Activated CD4-positive, alpha-beta T cell treated with anti-CD3 and anti-CD28 coated beads for 4 hours (primary cell): ENCODE results near the gene MAPKAP1.

Source experiments
- DNase-seq, 2 donors: peaks; one replicate each; pipeline ENCODE4 v3.0.0-alpha.2; 2020

MAPKAP1 gene

GRCh38 chr9:125706651-125707471 lies at the start of gene MAPKAP1:
MAPKAP1 (minus strand) TSS chr9:125707208; CDS start chr9:125672574, 34,634 bp downstream.
- DNase-seq, result peak; percentile 92 to 95

DNA sequence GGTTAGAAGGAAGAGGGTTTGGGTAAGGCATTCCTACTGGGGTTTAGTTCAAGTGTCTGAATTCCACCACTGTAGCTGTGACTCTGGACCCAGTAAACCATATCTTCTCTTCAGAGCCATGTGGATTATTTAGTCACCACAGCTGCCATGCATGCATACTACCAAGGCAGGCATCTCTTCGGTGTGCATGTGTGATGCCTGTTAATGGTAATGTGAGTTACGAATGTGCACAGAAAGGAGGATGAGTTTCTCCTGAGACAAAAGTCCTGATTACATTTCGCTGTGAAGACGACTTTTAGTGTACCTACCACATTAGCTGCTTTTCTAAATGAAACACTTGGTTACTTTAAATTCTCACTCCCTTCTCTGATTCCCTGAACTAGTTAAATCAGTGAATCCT lies 49.5 kb upstream of the MAPKAP1 start:
- no peak for DNase-seq

- no peak for DNase-seq
Observed at GRCh38 chr9:125755340-125755739, 48.3 kb upstream of the MAPKAP1 start.

DNA sequence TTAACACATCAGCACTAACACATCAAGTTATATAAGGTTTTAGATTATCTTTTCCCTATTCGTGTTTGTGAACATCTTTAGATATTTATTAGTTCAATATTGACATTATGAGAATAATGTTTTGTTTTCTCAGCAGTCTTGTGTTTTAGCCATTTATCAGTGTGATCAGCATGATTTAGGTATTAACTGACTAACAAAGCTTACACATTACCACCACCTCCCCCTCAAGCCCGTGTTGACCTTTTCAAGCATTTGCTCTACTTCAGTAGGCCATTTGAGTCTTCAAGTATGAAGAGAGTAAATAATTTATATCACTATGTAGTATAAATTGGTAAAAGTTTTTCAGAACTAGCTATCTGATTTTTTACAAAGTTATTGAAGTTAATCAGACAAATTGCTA lies 47.1 kb upstream of the MAPKAP1 start:
- no peak for DNase-seq

- DNase-seq, result no peak
Observed at GRCh38 chr9:125752070-125752628, 45.1 kb upstream of the MAPKAP1 start.

- DNase-seq, result no peak
Observed at GRCh38 chr9:125750627-125751011, 43.6 kb upstream of the MAPKAP1 start.

DNA sequence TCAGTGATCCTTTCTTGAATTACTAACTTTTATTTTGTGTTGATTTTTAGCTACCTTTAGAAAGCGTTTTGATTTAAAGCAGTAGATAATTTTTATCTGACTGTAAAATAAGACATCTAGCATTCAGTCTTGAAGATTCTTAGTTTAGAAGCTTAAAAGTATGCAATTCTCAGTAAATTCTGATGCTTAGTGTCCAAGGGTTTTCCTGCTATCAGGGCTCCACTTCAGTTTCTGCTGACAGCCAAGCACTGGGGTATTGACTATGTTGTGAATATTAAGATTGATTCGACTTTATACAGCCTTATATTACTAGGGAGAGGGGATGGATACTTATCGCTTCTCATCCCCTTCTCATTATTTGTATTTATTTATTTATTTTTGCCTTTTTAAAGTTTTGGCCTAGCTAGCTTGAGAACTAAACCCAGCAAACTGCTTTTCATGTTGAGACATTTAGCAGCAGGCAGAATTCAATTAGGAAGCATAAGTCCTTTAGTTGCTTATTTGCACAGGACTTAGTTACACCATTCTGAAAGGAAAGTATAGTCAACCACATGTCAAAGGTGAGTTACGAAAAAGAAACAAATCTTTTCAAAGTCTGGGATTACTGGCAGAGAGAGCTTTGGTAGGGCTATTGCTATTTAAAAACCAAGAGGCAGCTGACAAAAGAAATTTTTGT lies 43.1 kb upstream of the MAPKAP1 start:
- DNase-seq, result no peak

DNA sequence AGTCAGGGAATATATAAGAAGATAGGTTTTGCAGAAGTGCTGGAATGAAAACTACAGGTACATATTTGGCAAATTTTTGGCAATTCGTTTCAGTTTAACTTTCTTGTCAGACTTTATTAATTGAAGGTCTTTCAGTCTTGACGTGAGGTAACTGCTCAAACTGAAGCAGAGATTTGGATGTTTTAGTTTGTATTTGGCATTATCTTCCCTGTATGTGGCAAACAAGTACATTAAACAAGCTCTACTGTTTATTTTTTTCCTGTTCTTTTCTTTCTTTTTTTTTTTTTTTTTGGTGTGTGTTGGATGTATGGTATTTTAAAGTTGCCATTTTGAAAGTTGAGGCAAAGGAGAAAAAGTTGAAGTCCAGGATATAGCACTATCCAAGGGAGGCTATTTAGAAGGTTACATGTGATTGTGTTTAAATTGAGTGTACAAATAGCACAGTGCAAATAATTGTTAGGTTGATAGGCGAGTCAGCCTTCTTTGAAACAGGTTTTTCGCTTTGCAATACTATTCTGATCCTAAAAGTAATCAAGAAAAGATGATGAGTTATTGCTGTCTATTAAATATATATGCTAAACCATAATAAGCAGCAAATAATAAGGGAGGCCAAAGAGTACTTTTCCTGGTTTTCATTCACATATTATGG lies 42.4 kb upstream of the MAPKAP1 start:
- no peak for DNase-seq

- no peak for DNase-seq
Observed at GRCh38 chr9:125748446-125749099, 41.6 kb upstream of the MAPKAP1 start.

- peak; percentile 13 to 14 for DNase-seq
Observed at GRCh38 chr9:125747765-125748445, 40.9 kb upstream of the MAPKAP1 start.

DNA sequence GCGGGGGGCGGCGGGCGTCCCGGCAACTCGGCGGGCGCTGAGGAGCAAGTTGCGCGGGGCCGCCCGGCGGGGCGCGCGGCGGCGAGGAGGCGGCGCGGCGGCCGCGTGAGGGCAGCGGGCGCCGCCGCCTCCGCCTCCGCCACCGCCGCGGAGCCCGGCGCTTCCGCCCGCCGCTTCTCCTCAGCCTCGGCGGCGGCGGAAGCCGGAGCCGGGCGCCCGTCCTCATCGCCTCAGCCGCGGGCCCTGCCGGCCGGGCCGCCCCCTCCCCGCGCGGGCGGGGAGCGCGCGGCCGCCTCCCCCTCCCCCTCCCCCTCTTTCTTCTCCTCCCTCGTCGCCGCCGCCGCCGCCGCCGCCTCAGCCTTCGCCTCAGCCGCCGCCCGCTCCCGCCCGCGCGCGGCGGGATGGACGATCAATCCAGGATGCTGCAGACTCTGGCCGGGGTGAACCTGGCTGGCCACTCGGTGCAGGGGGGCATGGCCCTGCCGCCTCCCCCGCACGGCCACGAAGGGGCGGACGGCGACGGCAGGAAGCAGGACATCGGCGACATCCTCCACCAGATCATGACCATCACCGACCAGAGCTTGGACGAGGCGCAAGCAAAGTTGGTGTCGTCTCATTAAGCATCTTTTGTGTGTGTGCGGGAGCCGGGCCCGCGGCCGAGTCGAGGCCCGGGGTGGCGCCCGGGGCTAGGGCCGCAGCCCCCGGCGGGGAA lies 40.2 kb upstream of the MAPKAP1 start, which contains the start of gene PBX3:
Gene PBX3, plus strand, starts transcription at position 321 of the 712 bp plus-strand sequence.
- peak; percentile 43 to 51 for DNase-seq

DNA sequence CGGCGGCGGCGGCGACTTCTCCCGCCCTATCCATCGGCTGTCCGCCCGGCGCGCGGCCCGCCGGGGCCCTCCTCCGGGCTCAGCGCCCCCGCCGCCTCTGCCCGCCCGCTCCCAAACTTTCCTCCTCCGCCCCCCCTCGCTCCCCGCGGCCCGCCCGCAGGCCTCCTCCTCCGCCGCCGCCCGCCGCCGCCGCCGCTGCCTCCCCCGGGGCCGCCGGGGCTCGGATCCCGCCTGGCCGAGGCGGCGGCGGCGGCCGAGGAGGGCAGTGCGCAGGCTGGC lies 39.7 kb upstream of the MAPKAP1 start:
- DNase-seq, result no peak

GRCh38 chr9:125746017-125746773 lies 39.2 kb upstream of the MAPKAP1 start:
- peak; percentile 90 to 92 for DNase-seq

GRCh38 chr9:125745682-125746016 lies 38.6 kb upstream of the MAPKAP1 start:
- no peak for DNase-seq

DNA sequence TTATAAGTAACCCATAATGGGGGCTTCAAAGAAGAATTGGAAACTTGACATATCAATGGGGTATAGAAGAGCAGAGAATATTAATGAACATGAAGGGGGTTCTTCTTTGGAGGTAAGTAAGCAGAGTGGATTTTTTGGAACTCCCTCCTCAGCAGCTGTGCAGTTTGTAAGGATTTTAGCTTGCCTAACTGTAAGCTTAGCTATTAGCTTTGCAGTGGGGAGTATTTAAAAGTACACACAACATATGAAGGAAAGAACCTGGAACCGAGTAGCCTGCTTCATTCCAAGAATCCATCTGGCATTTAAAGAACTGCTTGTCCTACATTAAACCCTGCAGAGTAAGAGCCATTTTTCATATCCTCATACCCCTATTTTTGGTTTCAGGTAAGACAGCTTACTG lies 38.0 kb upstream of the MAPKAP1 start:
- no peak for DNase-seq

- no peak for DNase-seq
Observed at GRCh38 chr9:125744616-125745015, 37.6 kb upstream of the MAPKAP1 start.

- no peak for DNase-seq
Observed at GRCh38 chr9:125743682-125744428, 36.8 kb upstream of the MAPKAP1 start.

DNA sequence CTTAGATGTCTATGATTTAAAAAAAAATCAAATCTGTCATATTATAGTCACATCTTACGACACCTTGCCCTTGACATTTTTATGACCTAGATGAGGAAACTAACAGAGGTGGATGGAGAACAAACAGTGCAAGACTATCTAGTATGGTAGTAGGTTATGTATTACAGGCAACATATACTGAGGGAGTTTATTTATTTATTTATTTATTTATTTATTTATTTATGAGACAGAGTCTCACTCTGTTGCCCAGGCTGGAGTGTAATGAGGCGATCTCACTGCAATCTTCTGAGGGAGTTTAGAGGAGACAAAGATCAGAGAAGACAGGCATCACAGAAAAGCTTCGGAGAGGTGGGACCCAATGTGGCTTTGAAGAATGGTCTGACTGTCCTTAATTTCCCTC lies 35.6 kb upstream of the MAPKAP1 start:
- no peak for DNase-seq

GRCh38 chr9:125739436-125739835 lies 32.4 kb upstream of the MAPKAP1 start:
- no peak for DNase-seq

DNA sequence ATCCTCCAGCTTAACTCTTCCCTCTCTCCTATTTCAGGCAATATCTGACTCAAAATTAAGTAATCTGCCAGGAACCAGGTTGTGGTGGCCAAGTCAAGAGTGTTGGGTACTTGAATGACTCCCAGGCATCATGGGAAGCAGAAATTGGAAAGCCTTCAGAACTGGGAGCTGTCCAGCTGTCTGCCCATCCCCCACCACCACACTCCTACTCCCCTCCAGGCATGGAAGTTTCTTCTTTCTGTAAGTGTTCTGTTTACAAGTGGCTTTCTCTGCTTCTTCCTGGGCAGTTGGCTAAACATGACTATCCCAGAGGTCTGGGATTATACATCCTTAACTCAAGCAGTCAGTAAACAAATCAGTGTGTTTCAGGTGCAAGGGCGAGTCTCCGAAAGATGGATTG lies 25.6 kb upstream of the MAPKAP1 start:
- no peak for DNase-seq
